ENCODE results near the gene ZFAND3. TPM values are rescaled to one million over a fixed set of nuclear protein-coding genes. Genes with fewer than 3 reads are reported as not detected.

ZFAND3 gene
- total and polyA plus RNA-seq, 10 donors: 9.3 to 63.7 (median 49.9) TPM

- H3K27ac ChIP-seq: no peak overlapping the region
- DNase-seq: no peak
- H3K9me3 ChIP-seq: no peaks in the 10 kb centered on the region
- peaks cover 0 to 26% (median 0%) of the 10 kb centered on the region in 6 donors for H3K36me3 ChIP-seq
- intact Hi-C loops (cut with DNase I; ENCODE audit: low total_unique reads): no loop called here
- no peak overlapping the region for H3K4me3 ChIP-seq
- TF ChIP-seq POLR2A (IDR thresholded peaks at IDR 0.05): no peak
- TF ChIP-seq CTCF (IDR thresholded peaks at IDR 0.05 in 8 of 11, conservative IDR thresholded peaks at IDR 0.05 in 3 of 11): no peak
- no peak for TF ChIP-seq POLR2AphosphoS5 (IDR thresholded peaks at IDR 0.05)
- 91 to 97% (median 96%) methylated on average over 9 to 13 of the region's 13 CpGs for WGBS, 5 donors
- peaks cover 0 to 4% (median 0%) of the 10 kb centered on the region in 6 donors for H3K4me1 ChIP-seq
- H3K27me3 ChIP-seq (replicated peaks in 1 of 7): no peaks in the 10 kb centered on the region
These were observed 348.6 kb downstream of the ZFAND3 start for GRCh38 chr6:38168126-38168525.

- intact Hi-C loops (cut with DNase I; ENCODE audit: low total_unique reads): no loop called here
- 88 to 100% (median 94%) methylated on average over 6 to 8 of the region's 8 CpGs for WGBS, 5 donors
- Histone ChIP-seq H3K27ac (no peak overlapping the region), H3K27me3 (replicated peaks in 1 of 7) (no peaks in the 10 kb centered on the region), H3K36me3 (peaks cover 0 to 32% (median under 1%) of the 10 kb centered on the region in 6 donors), H3K9me3 (no peaks in the 10 kb centered on the region), H3K4me3 (no peak overlapping the region), H3K4me1 (peaks cover 0 to 4% (median 0%) of the 10 kb centered on the region in 6 donors)
- TF ChIP-seq POLR2AphosphoS5 (IDR thresholded peaks at IDR 0.05) (no peak), CTCF (IDR thresholded peaks at IDR 0.05 in 8 of 11, conservative IDR thresholded peaks at IDR 0.05 in 3 of 11) (no peak), POLR2A (IDR thresholded peaks at IDR 0.05) (no peak)
- no peak for DNase-seq
These were observed 349.2 kb downstream of the ZFAND3 start for GRCh38 chr6:38168699-38169098.

- TF ChIP-seq POLR2A (IDR thresholded peaks at IDR 0.05): no peak
- TF ChIP-seq POLR2AphosphoS5 (IDR thresholded peaks at IDR 0.05): no peak
- TF ChIP-seq CTCF (IDR thresholded peaks at IDR 0.05 in 8 of 11, conservative IDR thresholded peaks at IDR 0.05 in 3 of 11): no peak
- H3K27ac ChIP-seq: no peak overlapping the region
- WGBS, 5 donors: 86 to 91% (median 88%) methylated on average over 7 to 20 of the region's 20 CpGs
- peaks cover 0 to 4% (median 0%) of the 10 kb centered on the region in 6 donors for H3K4me1 ChIP-seq
- no peak overlapping the region for H3K4me3 ChIP-seq
- intact Hi-C loops (cut with DNase I; ENCODE audit: low total_unique reads): no loop called here
- DNase-seq: no peak
- no peaks in the 10 kb centered on the region for H3K27me3 ChIP-seq (replicated peaks in 1 of 7)
- peaks cover 0 to 39% (median 3%) of the 10 kb centered on the region in 6 donors for H3K36me3 ChIP-seq
- no peaks in the 10 kb centered on the region for H3K9me3 ChIP-seq
These were observed 349.9 kb downstream of the ZFAND3 start for GRCh38 chr6:38169221-38169976.

- TF ChIP-seq CTCF (IDR thresholded peaks at IDR 0.05 in 8 of 11, conservative IDR thresholded peaks at IDR 0.05 in 3 of 11) (no peak), POLR2A (IDR thresholded peaks at IDR 0.05) (no peak), POLR2AphosphoS5 (IDR thresholded peaks at IDR 0.05) (no peak)
- no peak for DNase-seq
- Histone ChIP-seq H3K4me3 (no peak overlapping the region), H3K9me3 (no peaks in the 10 kb centered on the region), H3K27me3 (replicated peaks in 1 of 7) (no peaks in the 10 kb centered on the region), H3K36me3 (peaks cover 0 to 45% (median 6%) of the 10 kb centered on the region in 6 donors), H3K27ac (no peak overlapping the region), H3K4me1 (peaks cover 0 to 4% (median 0%) of the 10 kb centered on the region in 6 donors)
- 86 to 92% (median 92%) methylated on average over 19 of the region's 19 CpGs for WGBS, 5 donors
- intact Hi-C loops (cut with DNase I; ENCODE audit: low total_unique reads): no loop called here
These were observed 350.5 kb downstream of the ZFAND3 start for GRCh38 chr6:38169977-38170526.

All from spleen (tissue), 11 donors.